Activated T-helper 1 cell treated with anti-CD3 and anti-CD28 coated beads, Interleukin-12 subunit alpha, Interleukin-12 subunit beta, Interleukin-2, Interleukin-4 antibody, amounts not matched to agents 30 ng/mL and 10 ng/mL and 1 ng/mL, durations not matched to agents 14 hours and 24 hours and 36 hours (primary cell): ENCODE data around the gene FGA. TPM values are rescaled to one million over a fixed set of nuclear protein-coding genes. Genes with fewer than 3 reads are reported as not detected.

Source experiments
- DNase-seq: peaks from one replicate; pipeline ENCODE4 v3.0.0; 2021; ENCODE audit warnings: low spot score
- H3K27ac Mint-ChIP-seq: one replicate; pipeline ENCODE4 v1.8.0; 2021; ENCODE audit warnings: mild to moderate bottlenecking, mixed read lengths
- H3K27me3 Mint-ChIP-seq: one replicate; pipeline ENCODE4 v1.8.0; 2022; ENCODE audit warnings: mild to moderate bottlenecking, moderate library complexity, mixed read lengths; ENCODE audit not compliant: insufficient read depth
- H3K36me3 Mint-ChIP-seq: one replicate; pipeline ENCODE4 v1.8.0; 2021; ENCODE audit warnings: low read depth, mixed read lengths
- H3K4me1 Mint-ChIP-seq: one replicate; pipeline ENCODE4 v1.8.0; 2021; ENCODE audit warnings: low read depth, mixed read lengths
- H3K4me3 Mint-ChIP-seq: one replicate; pipeline ENCODE4 v1.8.0; 2021; ENCODE audit warnings: mild to moderate bottlenecking, moderate library complexity, mixed read lengths
- H3K9me3 Mint-ChIP-seq: one replicate; pipeline ENCODE4 v1.8.0; 2021; ENCODE audit warnings: mixed read lengths
- intact Hi-C: fragments of 100-400 bp; cut with micrococcal nuclease; formaldehyde crosslinking; loops from one replicate; pipeline ENCODE4 v1.15.1; 2024
- total RNA-seq: library from RNA; stranded (reverse); gene quantifications from 2 replicates; pipeline ENCODE4 v1.2.3, GENCODE V29; 2022

FGA gene
- total RNA-seq, 1 donor from 2014 or later, result not detected

GRCh38 chr4:154583677-154584076 is 6.9 kb downstream of the FGA start:
- Mint-ChIP-seq H3K9me3 (no peaks in the 10 kb centered on the region), H3K27ac (no peak overlapping the region), H3K27me3 (peaks cover 7% of the 10 kb centered on the region), H3K4me1 (no peaks in the 10 kb centered on the region), H3K4me3 (no peak overlapping the region), H3K36me3 (no peaks in the 10 kb centered on the region)
- DNase-seq, result no peak
- intact Hi-C loops, result no loop called here

- intact Hi-C loops, result no loop called here
- Mint-ChIP-seq H3K4me1 (no peaks in the 10 kb centered on the region), H3K4me3 (no peak overlapping the region), H3K9me3 (no peaks in the 10 kb centered on the region), H3K27me3 (peaks cover 7% of the 10 kb centered on the region), H3K36me3 (no peaks in the 10 kb centered on the region), H3K27ac (no peak overlapping the region)
- no peak for DNase-seq
Observed at GRCh38 chr4:154583230-154583629, 7.3 kb downstream of the FGA start.

- intact Hi-C loops, result no loop called here
- Mint-ChIP-seq H3K36me3 (no peaks in the 10 kb centered on the region), H3K27ac (no peak overlapping the region), H3K9me3 (no peaks in the 10 kb centered on the region), H3K4me3 (no peak overlapping the region), H3K27me3 (peaks cover 7% of the 10 kb centered on the region), H3K4me1 (no peaks in the 10 kb centered on the region)
- no peak for DNase-seq
Observed at GRCh38 chr4:154582723-154583122, 7.8 kb downstream of the FGA start.

GRCh38 chr4:154579927-154580326 is 10.6 kb downstream of the FGA start:
- Mint-ChIP-seq H3K36me3 (no peaks in the 10 kb centered on the region), H3K9me3 (no peaks in the 10 kb centered on the region), H3K27ac (no peak overlapping the region), H3K4me1 (no peaks in the 10 kb centered on the region), H3K4me3 (no peak overlapping the region), H3K27me3 (peaks cover 7% of the 10 kb centered on the region)
- intact Hi-C loops, result no loop called here
- DNase-seq, result no peak

- DNase-seq, result no peak
- Mint-ChIP-seq H3K4me3 (no peak overlapping the region), H3K36me3 (no peaks in the 10 kb centered on the region), H3K27ac (no peak overlapping the region), H3K27me3 (peaks cover 7% of the 10 kb centered on the region), H3K9me3 (no peaks in the 10 kb centered on the region), H3K4me1 (no peaks in the 10 kb centered on the region)
- intact Hi-C loops, result no loop called here
Observed at GRCh38 chr4:154578919-154579318, 11.6 kb downstream of the FGA start.

GRCh38 chr4:154577324-154577723 is 13.2 kb downstream of the FGA start:
- intact Hi-C loops, result no loop called here
- no peak for DNase-seq
- Mint-ChIP-seq H3K4me3 (no peak overlapping the region), H3K36me3 (no peaks in the 10 kb centered on the region), H3K27ac (no peak overlapping the region), H3K4me1 (no peaks in the 10 kb centered on the region), H3K9me3 (no peaks in the 10 kb centered on the region), H3K27me3 (peaks cover 9% of the 10 kb centered on the region)

GRCh38 chr4:154574311-154574710 is 16.2 kb downstream of the FGA start:
- Mint-ChIP-seq H3K9me3 (no peaks in the 10 kb centered on the region), H3K27ac (no peak overlapping the region), H3K4me1 (no peaks in the 10 kb centered on the region), H3K27me3 (peaks cover 9% of the 10 kb centered on the region), H3K4me3 (no peak overlapping the region), H3K36me3 (no peaks in the 10 kb centered on the region)
- no peak for DNase-seq
- intact Hi-C loops, result no loop called here

- no peaks in the 10 kb centered on the region for H3K9me3 Mint-ChIP-seq
- H3K27ac Mint-ChIP-seq, result no peak overlapping the region
- peaks cover 5% of the 10 kb centered on the region for H3K27me3 Mint-ChIP-seq
- H3K4me3 Mint-ChIP-seq, result no peak overlapping the region
- DNase-seq, result no peak
- H3K4me1 Mint-ChIP-seq, result no peaks in the 10 kb centered on the region
- no peaks in the 10 kb centered on the region for H3K36me3 Mint-ChIP-seq
- intact Hi-C loops, result no loop called here
Observed at GRCh38 chr4:154573190-154573870, 17.2 kb downstream of the FGA start.

GRCh38 chr4:154569584-154569983 is 21.0 kb downstream of the FGA start:
- intact Hi-C loops, result no loop called here
- Mint-ChIP-seq H3K4me3 (no peak overlapping the region), H3K9me3 (no peaks in the 10 kb centered on the region), H3K4me1 (no peaks in the 10 kb centered on the region), H3K27me3 (peaks cover 9% of the 10 kb centered on the region), H3K27ac (no peak overlapping the region), H3K36me3 (no peaks in the 10 kb centered on the region)
- DNase-seq, result no peak

- DNase-seq, result no peak
- intact Hi-C loops, result no loop called here
- Mint-ChIP-seq H3K9me3 (no peaks in the 10 kb centered on the region), H3K4me1 (no peaks in the 10 kb centered on the region), H3K27me3 (peaks cover 9% of the 10 kb centered on the region), H3K27ac (no peak overlapping the region), H3K4me3 (no peak overlapping the region), H3K36me3 (no peaks in the 10 kb centered on the region)
Observed at GRCh38 chr4:154569028-154569427, 21.5 kb downstream of the FGA start.

GRCh38 chr4:154566639-154567204 is 23.8 kb downstream of the FGA start:
- no peaks in the 10 kb centered on the region for H3K4me1 Mint-ChIP-seq
- H3K9me3 Mint-ChIP-seq, result no peaks in the 10 kb centered on the region
- intact Hi-C loops, result no loop called here
- no peak overlapping the region for H3K27ac Mint-ChIP-seq
- DNase-seq, result no peak
- H3K36me3 Mint-ChIP-seq, result no peaks in the 10 kb centered on the region
- H3K4me3 Mint-ChIP-seq, result no peak overlapping the region
- peaks cover 11% of the 10 kb centered on the region for H3K27me3 Mint-ChIP-seq

- intact Hi-C loops, result no loop called here
- Mint-ChIP-seq H3K36me3 (no peaks in the 10 kb centered on the region), H3K27me3 (peaks cover 15% of the 10 kb centered on the region), H3K4me1 (no peaks in the 10 kb centered on the region), H3K4me3 (no peak overlapping the region), H3K9me3 (no peaks in the 10 kb centered on the region), H3K27ac (no peak overlapping the region)
- DNase-seq, result no peak
Observed at GRCh38 chr4:154565704-154566103, 24.8 kb downstream of the FGA start.

GRCh38 chr4:154564311-154564710 is 26.2 kb downstream of the FGA start:
- no peak for DNase-seq
- no peak overlapping the region for H3K27ac Mint-ChIP-seq
- H3K4me1 Mint-ChIP-seq, result no peaks in the 10 kb centered on the region
- intact Hi-C loops, result no loop called here
- no peak overlapping the region for H3K4me3 Mint-ChIP-seq
- H3K9me3 Mint-ChIP-seq, result no peaks in the 10 kb centered on the region
- H3K27me3 Mint-ChIP-seq, result peaks cover 14% of the 10 kb centered on the region
- no peaks in the 10 kb centered on the region for H3K36me3 Mint-ChIP-seq
